ENCODE results near the gene CACNB2.

DNA sequence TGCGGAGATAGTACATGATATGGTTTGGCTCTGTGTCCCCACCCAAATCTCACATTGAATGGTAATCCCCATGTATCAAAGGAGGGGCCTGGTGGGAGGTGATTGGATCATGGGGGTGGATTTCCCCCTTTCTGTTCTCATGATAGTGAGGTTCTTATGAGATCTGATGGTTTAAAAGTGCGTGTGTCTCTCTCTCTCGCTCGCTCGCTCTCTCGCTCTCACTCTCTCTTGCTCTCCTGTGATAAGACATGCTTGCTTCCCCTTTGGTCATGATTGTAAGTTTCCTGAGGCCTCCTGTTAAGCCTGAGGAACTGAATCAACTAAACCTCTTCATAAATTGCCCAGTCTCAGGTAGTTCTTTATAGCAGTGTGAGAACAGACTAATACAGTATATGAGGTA lies 339.3 kb downstream of the CACNB2 start:
- TF ChIP-seq, protein P1, sequence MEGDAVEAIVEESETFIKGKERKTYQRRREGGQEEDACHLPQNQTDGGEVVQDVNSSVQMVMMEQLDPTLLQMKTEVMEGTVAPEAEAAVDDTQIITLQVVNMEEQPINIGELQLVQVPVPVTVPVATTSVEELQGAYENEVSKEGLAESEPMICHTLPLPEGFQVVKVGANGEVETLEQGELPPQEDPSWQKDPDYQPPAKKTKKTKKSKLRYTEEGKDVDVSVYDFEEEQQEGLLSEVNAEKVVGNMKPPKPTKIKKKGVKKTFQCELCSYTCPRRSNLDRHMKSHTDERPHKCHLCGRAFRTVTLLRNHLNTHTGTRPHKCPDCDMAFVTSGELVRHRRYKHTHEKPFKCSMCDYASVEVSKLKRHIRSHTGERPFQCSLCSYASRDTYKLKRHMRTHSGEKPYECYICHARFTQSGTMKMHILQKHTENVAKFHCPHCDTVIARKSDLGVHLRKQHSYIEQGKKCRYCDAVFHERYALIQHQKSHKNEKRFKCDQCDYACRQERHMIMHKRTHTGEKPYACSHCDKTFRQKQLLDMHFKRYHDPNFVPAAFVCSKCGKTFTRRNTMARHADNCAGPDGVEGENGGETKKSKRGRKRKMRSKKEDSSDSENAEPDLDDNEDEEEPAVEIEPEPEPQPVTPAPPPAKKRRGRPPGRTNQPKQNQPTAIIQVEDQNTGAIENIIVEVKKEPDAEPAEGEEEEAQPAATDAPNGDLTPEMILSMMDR (IDR thresholded peaks at IDR 0.05 in 4 of 5, conservative IDR thresholded peaks at IDR 0.05 in 1 of 5), result no peak
- TF ChIP-seq POLR2A (IDR thresholded peaks at IDR 0.05), result no peak

Measured in gastrocnemius medialis (tissue), 4 donors.